Measurements from ENCODE around the gene LEF1.

The LEF1 gene

DNA sequence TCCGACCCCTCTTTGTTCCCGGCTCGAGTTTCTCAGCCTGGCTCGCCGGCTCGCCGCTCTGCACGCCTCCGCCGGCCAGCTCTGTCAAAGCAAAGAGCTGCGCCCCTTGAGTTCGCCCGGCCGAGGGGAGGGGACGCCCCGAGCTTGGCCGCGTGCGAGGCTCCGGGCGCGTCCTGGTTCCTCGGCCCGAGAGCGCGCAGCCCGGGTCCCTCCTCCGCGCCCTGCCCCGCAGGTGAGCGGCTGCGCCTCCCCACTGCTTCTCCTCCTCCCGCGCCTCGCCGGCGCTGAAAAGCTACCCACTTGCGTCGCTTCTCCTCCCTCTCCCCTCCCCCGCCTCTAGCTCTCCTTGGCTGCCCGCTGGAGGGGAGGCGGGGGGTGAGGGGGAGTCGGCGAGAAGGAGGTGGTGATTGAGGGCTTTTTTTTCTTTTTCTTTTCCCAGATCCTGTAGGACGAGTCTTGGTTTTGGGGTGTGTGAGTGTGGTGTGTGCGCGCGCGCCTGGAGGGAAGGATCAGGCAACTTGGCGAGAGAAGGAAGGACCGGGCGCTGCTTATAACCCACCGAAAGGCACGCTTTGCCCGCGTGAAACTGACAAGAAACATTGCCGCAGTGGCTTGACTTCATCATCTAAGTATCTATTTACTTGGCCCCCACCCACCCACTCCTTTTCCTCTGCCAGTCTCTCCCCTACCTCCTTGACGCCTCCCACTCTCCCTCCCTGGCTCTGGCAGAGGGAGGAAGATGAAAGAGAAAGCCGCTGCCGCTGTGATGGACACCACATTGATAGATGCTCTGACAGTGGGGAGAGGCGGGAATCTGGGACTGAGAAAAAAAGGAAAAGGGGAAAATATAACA is at the start of gene LEF1:
Gene LEF1, minus strand, starts transcription at position 262 of the 853 bp plus-strand sequence. CDS start 1,165 bp downstream, outside the sequence.
- no peaks in the 10 kb centered on the region for H3K9me3 Mint-ChIP-seq
- H3K27ac Mint-ChIP-seq: peak within 1 kb of the TSS; percentile 97
- peak; percentile 85 for DNase-seq
- peak within 1 kb of the TSS; percentile 98 for H3K4me3 Mint-ChIP-seq
- peaks cover 35% of the 10 kb centered on the region for H3K4me1 Mint-ChIP-seq
- CTCF ChIA-PET: interaction anchor here (0.6 to 1.2 kb wide), 3 partner anchors 50 to 343 kb away, joined by 3 to 4 read pairs (median 3); no protein-coding TSS in a partner anchor
- H3K27me3 Mint-ChIP-seq: peaks cover 37% of the 10 kb centered on the region
- peaks cover 35% of the 10 kb centered on the region for H3K36me3 Mint-ChIP-seq

DNA sequence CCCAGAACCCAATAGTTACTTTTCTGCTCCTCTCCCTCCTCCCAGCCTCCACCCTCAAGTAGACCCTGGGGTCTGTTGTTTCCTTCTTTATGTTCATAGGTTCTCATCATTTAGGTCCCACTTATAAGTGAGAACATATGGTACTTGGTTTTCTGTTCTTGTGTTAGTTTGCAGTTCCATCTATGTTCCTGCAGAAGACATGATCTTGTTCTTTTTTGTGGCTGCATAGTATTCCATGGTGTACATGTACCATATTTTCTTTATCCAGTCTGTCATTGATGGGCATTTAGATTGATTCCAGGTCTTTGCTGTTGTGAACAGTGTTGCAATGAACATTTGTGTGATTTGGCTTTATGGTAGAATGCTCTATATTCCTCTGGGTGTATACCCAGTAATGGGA is 47.8 kb upstream of the LEF1 start:
- H3K4me1 Mint-ChIP-seq: peaks cover 2% of the 10 kb centered on the region
- CTCF ChIA-PET: no interaction called here
- H3K9me3 Mint-ChIP-seq: peaks cover 7% of the 10 kb centered on the region
- H3K27ac Mint-ChIP-seq: no peak overlapping the region
- H3K27me3 Mint-ChIP-seq: no peaks in the 10 kb centered on the region
- no peak overlapping the region for H3K4me3 Mint-ChIP-seq
- H3K36me3 Mint-ChIP-seq: peaks cover 3% of the 10 kb centered on the region
- no peak for DNase-seq

DNA sequence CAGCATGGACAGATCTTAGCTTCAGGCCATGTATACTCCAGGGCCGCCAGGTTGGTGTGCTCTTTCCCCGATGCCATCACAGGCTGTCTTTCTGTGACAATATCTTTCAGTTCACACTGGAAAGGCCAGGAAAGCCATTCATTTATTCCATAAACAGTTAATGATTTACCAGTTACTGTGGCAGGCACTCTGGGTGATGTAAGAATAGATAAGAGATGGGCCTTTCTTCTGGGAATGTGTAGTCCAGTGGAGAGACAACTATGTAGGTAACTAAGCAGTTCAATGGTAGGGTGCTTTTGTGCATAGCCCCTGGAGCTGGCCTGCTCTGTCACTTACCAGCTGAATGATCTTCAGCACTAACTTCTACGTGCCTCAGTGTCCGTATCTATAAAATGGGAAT is 46.3 kb upstream of the LEF1 start:
- CTCF ChIA-PET: no interaction called here
- Mint-ChIP-seq H3K4me3 (no peak overlapping the region), H3K27ac (no peak overlapping the region), H3K9me3 (peaks cover 7% of the 10 kb centered on the region), H3K27me3 (no peaks in the 10 kb centered on the region), H3K36me3 (peaks cover 3% of the 10 kb centered on the region), H3K4me1 (peaks cover 2% of the 10 kb centered on the region)
- no peak for DNase-seq

DNA sequence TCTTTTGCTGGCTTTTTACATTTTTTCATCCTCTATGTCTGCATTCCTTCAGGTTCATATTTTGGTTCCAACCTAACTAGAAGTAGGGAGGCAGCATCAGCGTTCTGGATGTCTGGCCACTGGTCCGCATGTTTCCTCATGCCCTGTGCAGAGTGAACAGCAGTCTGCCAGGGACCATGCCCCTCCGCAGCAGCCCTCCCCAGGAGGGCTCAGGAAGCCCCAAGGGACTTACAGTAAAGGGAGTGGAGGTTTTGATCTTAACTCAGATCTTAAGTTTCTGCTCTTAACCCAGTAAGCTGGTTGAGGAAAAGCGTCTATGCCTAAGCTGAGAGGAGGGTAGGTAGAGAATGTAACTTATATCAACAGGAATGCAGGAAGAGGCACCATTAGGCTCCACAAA is 45.0 kb upstream of the LEF1 start:
- peaks cover 3% of the 10 kb centered on the region for H3K36me3 Mint-ChIP-seq
- H3K4me1 Mint-ChIP-seq: peaks cover 2% of the 10 kb centered on the region
- CTCF ChIA-PET: no interaction called here
- no peak overlapping the region for H3K27ac Mint-ChIP-seq
- no peaks in the 10 kb centered on the region for H3K27me3 Mint-ChIP-seq
- no peak overlapping the region for H3K4me3 Mint-ChIP-seq
- no peak for DNase-seq
- H3K9me3 Mint-ChIP-seq: peaks cover 7% of the 10 kb centered on the region

DNA sequence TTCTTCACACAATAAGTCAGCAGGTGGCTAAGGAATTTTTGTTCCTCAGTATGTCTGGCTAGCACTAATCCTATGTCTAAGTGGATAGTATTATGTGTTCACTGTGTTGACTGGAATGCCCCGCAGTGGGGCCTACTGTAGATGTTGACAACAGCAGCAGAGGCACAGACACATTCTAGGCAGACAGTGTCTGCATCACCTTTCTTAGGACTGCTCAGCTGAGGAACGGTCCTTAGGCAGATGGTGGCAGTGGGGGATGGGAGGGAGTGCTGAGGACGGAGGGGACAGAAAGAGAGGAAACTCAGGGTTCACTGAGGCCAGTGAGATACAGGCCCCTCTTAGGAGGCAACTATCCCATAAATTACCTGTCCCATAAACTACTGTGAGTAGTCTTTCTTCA is 44.6 kb upstream of the LEF1 start:
- no peak overlapping the region for H3K4me3 Mint-ChIP-seq

GRCh38 chr4:108210989-108211835 is 42.5 kb upstream of the LEF1 start:
- no peak overlapping the region for H3K4me3 Mint-ChIP-seq
- CTCF ChIA-PET: no interaction called here

More for the DNA sequence above, 44.6 kb upstream of the LEF1 start:
- Mint-ChIP-seq H3K27me3 (no peaks in the 10 kb centered on the region), H3K36me3 (peaks cover 3% of the 10 kb centered on the region), H3K27ac (no peak overlapping the region), H3K9me3 (peaks cover 7% of the 10 kb centered on the region), H3K4me1 (peaks cover 2% of the 10 kb centered on the region)
- CTCF ChIA-PET: no interaction called here
- no peak for DNase-seq

DNA sequence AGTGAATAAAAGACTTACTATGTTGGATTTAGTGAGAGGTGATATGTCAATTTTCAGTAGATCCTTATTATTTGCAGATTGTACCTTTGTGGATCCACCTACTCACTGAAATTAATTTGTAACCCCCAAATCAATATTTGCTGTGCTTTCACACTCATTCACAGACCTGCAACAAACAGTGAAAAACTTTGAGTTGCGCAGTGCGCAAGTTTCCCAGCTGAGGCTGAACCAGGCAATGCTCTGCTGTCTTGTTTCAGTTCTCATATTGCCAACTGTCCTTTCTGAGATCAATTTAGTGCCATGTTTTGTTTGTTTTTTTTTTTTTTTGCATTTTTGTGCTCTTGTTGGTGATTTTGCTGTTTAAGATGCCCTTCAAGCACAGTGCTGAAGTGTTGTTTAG is 40.8 kb upstream of the LEF1 start:
- no peaks in the 10 kb centered on the region for H3K27me3 Mint-ChIP-seq
- H3K9me3 Mint-ChIP-seq: no peaks in the 10 kb centered on the region
- CTCF ChIA-PET: no interaction called here
- H3K36me3 Mint-ChIP-seq: peaks cover 4% of the 10 kb centered on the region
- no peak overlapping the region for H3K4me3 Mint-ChIP-seq
- peaks cover 11% of the 10 kb centered on the region for H3K4me1 Mint-ChIP-seq
- H3K27ac Mint-ChIP-seq: no peak overlapping the region
- DNase-seq: no peak

More at GRCh38 chr4:108210989-108211835, 42.5 kb upstream of the LEF1 start:
- Mint-ChIP-seq H3K36me3 (peaks cover 3% of the 10 kb centered on the region), H3K27ac (no peak overlapping the region), H3K4me1 (peaks cover 2% of the 10 kb centered on the region), H3K9me3 (no peaks in the 10 kb centered on the region), H3K27me3 (no peaks in the 10 kb centered on the region)
- DNase-seq: no peak

- Mint-ChIP-seq H3K36me3 (peaks cover 14% of the 10 kb centered on the region), H3K9me3 (no peaks in the 10 kb centered on the region), H3K27me3 (no peaks in the 10 kb centered on the region), H3K4me3 (no peak overlapping the region), H3K4me1 (peaks cover 16% of the 10 kb centered on the region), H3K27ac (no peak overlapping the region)
- CTCF ChIA-PET: interaction anchor here (0.8 kb wide), 1 partner anchor 265 kb away, joined by 4 read pairs; no protein-coding TSS in a partner anchor
- no peak for DNase-seq
Measured at GRCh38 chr4:108205859-108206258, 37.1 kb upstream of the LEF1 start.

- Mint-ChIP-seq H3K27ac (no peak overlapping the region), H3K27me3 (no peaks in the 10 kb centered on the region), H3K4me3 (no peak overlapping the region), H3K36me3 (peaks cover 14% of the 10 kb centered on the region), H3K4me1 (peaks cover 16% of the 10 kb centered on the region), H3K9me3 (no peaks in the 10 kb centered on the region)
- CTCF ChIA-PET: no interaction called here
- no peak for DNase-seq
Measured at GRCh38 chr4:108204518-108204917, 35.8 kb upstream of the LEF1 start.

- Mint-ChIP-seq H3K36me3 (peaks cover 14% of the 10 kb centered on the region), H3K9me3 (no peaks in the 10 kb centered on the region), H3K27me3 (no peaks in the 10 kb centered on the region), H3K4me1 (peaks cover 16% of the 10 kb centered on the region), H3K27ac (no peak overlapping the region), H3K4me3 (no peak overlapping the region)
- CTCF ChIA-PET: interaction anchor here (0.6 kb wide), 1 partner anchor 18 kb away, joined by 3 read pairs; no protein-coding TSS in a partner anchor
- no peak for DNase-seq
Measured at GRCh38 chr4:108203377-108203776, 34.6 kb upstream of the LEF1 start.

DNA sequence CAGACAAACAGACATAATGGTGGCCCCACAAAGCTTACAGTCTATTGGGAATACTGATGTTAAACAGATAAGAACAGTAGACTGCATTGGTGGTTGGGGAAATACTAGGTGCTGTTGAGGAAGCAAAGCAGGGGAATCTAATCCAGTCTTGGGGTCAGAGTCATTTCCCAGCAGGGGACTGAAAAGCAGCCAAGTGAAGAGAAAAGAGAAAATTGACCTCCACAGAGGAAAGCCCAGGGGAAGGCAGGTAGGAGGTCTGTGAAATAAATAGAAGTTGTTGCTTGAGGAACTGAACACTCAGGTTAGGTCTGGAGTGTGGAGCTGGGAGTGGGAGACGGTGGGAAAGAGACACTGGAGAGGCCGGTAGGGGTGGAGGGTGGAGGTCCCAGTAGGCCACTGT is 33.0 kb upstream of the LEF1 start:
- no peak for DNase-seq
- CTCF ChIA-PET: no interaction called here
- H3K9me3 Mint-ChIP-seq: no peaks in the 10 kb centered on the region
- H3K27me3 Mint-ChIP-seq: no peaks in the 10 kb centered on the region
- H3K36me3 Mint-ChIP-seq: peaks cover 13% of the 10 kb centered on the region
- no peak overlapping the region for H3K4me3 Mint-ChIP-seq
- peaks cover 16% of the 10 kb centered on the region for H3K4me1 Mint-ChIP-seq
- no peak overlapping the region for H3K27ac Mint-ChIP-seq

DNA sequence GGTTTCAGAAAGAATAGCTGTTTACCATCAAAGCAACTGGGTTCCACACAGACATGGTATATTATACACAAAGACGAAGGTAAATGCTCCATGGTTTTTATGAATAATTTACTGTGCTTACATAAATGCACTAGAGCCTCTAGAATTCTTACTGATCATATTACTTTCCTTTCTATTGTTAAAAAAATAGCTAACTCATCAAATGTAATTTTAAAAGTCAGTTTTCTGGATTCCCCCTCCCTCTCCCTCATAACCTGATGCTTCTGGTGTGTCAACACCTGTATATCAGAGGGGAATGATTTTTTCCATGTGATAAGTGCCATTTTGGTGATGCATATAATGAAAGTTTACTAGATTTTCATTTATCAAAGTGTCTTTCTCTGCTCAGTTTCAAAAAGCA is 31.1 kb upstream of the LEF1 start:
- CTCF ChIA-PET: no interaction called here
- no peak overlapping the region for H3K4me3 Mint-ChIP-seq
- H3K36me3 Mint-ChIP-seq: peaks cover 9% of the 10 kb centered on the region
- DNase-seq: no peak
- no peaks in the 10 kb centered on the region for H3K9me3 Mint-ChIP-seq
- no peaks in the 10 kb centered on the region for H3K27me3 Mint-ChIP-seq
- peaks cover 11% of the 10 kb centered on the region for H3K4me1 Mint-ChIP-seq
- no peak overlapping the region for H3K27ac Mint-ChIP-seq

DNA sequence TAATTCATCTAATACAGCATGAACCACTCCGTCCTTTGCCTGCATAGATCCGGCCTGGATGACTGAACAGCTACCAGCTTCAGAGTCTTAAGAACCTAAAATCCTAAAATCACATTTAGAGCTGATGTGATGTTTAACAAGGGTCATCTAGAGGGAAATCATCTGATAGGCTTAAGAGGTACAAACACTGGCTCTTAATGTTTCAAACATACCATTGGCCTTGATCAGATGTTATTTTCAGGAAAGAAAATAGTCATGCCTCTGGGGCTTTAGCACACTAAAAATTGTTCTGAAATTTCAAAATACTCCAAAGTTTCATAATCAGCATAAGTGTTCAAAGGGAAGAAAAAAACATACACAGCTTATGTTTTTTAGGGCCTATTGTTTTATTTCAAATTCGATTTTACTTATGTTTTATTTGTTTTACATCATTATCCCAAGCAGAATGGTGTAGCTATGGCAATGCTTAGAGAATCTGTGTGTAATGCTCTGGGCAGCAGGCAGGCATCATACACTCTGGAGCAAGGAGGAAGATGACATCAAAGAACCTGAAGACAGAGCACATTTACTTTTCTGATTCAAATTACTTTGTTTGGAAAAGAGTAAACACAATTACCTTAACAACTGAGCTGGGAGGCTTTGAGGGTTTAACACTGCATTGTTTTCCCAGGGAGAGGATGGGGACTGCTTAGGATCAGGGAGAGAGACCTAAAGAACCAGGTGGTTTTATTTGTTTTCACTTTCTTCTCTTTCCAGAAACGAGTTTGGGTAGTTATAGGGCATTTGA is 25.3 kb upstream of the LEF1 start:
- no peaks in the 10 kb centered on the region for H3K27me3 Mint-ChIP-seq
- no peak for DNase-seq
- H3K4me3 Mint-ChIP-seq: no peak overlapping the region
- peaks cover 13% of the 10 kb centered on the region for H3K4me1 Mint-ChIP-seq
- no peak overlapping the region for H3K27ac Mint-ChIP-seq
- CTCF ChIA-PET: interaction anchor here (0.6 kb wide), 1 partner anchor 320 kb away, joined by 4 read pairs; no protein-coding TSS in a partner anchor
- no peaks in the 10 kb centered on the region for H3K36me3 Mint-ChIP-seq
- H3K9me3 Mint-ChIP-seq: no peaks in the 10 kb centered on the region

DNA sequence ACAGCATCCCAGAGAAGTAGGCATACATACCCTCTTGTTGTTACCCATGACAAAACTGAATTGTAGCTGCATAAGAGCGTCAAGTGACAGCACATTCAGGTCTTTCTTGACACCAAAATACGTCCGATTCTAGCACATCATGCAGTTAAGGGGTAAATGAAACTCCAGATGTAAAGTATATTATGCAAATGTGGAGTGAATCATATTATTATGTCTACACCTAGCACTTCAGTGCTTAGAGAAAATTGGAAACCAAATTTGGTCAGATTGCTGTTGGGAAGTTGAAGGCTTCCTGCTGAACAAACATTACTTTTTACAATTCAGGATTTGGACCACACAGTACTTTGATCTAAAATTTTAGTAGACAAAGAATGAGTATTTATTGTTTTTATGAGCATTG is 24.2 kb upstream of the LEF1 start:
- Mint-ChIP-seq H3K36me3 (no peaks in the 10 kb centered on the region), H3K27me3 (no peaks in the 10 kb centered on the region), H3K9me3 (no peaks in the 10 kb centered on the region), H3K27ac (no peak overlapping the region), H3K4me1 (peaks cover 13% of the 10 kb centered on the region), H3K4me3 (no peak overlapping the region)
- CTCF ChIA-PET: interaction anchor here (1.0 kb wide), 1 partner anchor 12 kb away, joined by 3 read pairs; no protein-coding TSS in a partner anchor
- DNase-seq: no peak
